GM18519 (cell line): ENCODE results near the gene SRY.
"Not testable (repeated sequence)": the region's sequence is repeated elsewhere in the genome, so short reads cannot be mapped to it uniquely, and the experiment has no call there.

Experiments used
- ATAC-seq: cut with Tn5 transposase; IDR thresholded peaks from one replicate; pipeline ENCODE4 v1.9.1; 2021; ENCODE audit warnings: mild to moderate bottlenecking, moderate library complexity; ENCODE audit not compliant: unreplicated experiment, low FRiP score

Gene SRY

DNA sequence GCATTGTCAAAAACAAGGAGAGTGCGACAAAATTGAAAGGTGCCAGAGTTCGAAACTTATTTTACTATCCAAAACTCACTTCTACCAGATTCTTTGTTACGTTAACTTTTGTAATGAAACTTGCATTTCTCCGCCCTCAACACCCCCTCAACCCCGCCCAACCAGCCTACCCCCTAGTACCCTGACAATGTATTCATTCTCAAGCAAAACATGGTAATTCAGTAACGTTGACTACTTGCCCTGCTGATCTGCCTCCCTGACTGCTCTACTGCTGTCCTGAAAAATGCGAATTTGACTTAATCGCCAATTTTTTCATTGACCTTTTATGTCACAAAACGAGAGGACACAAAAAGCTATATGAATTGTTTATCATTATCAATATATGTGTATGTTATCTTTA lies at the start of gene SRY:
Gene SRY (minus strand): TSS at position 83 of the 400 bp plus-strand sequence. CDS start 79 bp downstream, at position 4.
- ATAC-seq = no peak

DNA sequence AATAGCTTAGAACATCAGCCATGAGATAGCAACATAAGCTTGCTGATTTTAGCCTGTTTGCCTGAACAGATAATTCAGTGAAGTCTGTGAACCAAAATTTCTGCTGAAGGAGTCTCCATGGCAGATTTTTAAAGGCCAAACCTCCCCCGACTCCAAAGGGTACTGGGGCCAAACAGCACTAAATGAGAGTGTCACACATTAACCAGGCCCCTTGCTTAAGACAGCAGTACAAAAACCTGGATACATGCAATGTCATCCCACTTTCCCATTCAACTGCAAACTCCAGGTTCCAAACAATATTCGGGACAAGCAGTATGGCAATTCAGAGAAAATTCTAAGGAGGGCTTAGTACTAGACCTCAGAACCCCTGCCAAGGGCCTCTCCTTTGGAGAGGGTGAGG lies 49.6 kb upstream of the SRY start:
- ATAC-seq = no peak

DNA sequence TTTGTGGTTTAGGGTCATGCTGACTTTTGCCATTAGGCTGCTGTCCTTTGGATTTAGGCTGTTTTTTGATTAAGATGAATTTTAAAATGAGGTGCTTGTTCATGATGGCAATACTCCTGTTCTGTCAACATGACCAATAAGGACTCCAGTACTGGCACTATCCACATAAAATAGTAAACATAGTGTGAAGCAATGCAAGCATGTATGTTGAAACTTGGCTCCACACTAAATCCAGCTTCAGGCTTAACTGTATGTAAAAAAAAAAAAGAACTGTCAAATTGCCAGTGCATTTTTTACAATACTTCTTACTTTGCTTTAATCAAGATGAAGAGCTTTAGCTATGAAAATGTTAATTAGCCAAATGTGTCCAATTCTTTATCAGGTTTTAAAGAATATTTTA lies 47.7 kb upstream of the SRY start:
- ATAC-seq = no peak

DNA sequence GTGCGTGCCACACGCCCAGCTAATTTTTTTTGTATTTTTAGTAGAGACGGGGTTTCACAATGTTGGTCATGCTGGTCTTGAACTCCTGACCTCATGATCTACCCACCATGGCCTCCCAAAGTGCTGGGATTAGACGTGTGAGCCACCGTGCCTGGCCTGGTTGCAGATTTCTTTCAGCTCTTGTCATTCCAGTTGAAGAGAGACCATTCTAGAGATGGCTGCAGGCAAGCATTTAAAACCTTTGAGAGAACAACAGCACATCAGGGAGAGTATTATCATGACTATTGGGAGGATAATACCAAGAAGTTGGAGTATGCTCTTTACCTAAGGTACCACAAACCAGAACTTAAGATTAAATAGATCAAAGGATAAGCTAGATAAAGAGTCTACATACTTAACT lies 41.0 kb upstream of the SRY start:
- ATAC-seq = no peak

DNA sequence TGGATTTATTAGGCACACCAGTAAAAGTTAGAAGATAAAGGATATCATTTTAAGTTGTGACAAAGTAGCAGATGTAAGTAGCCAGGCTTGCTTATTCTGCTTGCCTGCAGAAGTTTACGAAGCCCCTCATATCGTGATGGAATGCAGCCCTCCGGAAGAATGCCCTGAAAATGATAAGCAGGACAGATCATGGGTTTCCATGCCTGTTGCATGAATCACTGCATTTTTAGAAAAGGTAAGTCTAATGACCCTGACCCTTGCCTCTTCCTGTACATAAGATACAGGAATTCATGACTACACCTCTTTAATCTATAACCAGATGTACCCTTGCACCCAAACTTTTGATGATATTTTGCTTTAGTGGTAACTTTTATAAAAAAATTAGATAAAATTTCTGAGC lies 37.0 kb upstream of the SRY start:
- no peak for ATAC-seq

DNA sequence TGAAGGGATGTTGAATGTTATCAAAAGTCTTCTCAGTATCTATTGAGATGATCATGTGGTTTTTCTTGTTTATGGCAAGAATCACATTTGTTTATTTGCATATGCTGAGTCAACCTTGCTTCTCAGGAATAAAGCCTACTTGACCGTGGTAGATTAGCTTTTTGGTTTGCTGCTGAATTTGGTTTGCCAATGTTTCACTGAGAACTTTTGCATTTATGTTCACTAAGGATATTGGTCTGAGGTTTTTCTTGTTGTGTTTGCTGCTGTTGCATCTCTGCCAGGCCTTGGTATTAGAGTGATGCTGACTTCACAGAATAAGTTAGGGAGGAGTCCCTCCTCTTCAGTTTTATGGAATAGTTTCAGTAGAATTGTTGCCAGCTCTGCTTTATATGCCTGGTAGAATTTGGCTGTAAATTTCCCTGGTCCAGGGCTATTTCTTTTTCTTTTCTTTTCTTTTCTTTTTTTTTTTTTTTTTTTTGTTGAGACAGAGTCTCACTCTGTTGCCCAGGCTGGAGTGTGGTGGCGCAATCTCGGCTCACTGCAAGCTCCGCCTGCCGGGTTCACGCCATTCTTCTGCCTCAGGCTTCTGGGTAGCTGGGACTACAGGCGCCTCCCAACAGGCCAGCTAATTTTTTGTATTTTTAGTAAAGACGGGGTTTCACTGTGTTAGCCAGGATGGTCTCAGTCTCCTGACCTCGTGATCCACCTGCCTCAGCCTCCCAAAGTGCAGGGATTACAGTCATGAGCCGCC lies 29.8 kb upstream of the SRY start:
- not testable (repeated sequence) for ATAC-seq

DNA sequence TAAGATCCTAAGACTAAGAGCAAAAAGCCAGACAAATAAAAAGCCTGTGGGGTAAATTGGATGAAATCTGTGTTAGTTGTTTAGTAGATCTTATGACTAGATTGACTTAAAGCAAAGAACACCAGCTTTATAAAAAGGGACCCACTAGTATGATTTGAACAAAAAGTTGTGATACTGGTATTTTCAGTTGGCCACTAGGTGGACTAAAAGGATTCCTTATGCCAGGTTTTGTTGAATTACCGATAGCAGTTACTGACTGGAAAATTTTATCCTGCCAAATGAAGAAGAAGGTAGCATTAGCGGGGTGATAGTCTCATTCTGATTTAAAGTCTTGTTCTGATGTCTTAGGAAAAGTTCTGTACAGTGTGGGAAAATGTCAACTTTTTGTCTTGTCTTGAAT lies 12.8 kb upstream of the SRY start:
- no peak for ATAC-seq

DNA sequence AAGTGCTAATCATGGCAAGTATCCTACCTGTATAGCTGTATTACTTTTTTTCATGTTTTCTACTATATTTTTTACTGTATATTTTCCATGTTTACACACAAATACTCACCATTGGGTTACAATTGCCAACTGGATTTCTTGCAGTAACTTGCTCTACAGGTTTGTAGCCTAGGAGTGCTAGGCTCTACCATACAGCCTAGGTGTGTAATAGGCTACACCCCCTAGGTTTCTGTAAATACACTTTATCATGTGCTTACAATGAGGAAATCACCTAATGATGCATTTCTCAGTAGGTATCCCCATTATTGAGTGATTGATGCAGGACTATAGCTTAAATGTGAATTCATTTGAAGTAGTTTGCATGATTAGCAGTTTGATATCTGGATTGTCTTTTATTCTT lies 10.5 kb upstream of the SRY start:
- ATAC-seq = no peak

DNA sequence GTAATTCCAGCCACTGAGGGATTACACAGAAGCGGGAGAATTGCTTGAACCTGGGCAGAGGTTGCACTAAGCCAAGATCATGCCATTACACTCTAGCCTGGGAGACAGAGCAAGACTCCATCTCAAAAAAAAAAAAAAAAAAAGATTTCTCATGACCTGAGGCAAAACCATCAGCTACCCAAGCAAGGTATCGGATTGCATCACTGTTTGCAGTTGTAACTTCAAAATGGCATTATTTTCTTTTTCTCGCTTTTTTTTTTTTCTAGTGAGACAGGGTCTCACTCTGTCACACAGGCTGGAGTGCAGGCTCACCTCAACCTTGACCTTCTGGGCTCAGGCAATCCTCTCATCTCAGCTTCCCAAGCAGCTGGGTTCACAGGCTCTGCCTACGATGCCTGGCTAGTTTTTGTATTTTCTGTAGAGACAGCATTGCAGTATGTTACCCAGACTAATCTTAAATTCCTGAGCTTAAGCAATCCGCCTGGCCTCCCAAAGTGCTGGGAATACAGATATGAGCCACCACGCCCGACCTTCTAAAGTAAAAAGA lies 9.6 kb upstream of the SRY start:
- ATAC-seq = no peak

DNA sequence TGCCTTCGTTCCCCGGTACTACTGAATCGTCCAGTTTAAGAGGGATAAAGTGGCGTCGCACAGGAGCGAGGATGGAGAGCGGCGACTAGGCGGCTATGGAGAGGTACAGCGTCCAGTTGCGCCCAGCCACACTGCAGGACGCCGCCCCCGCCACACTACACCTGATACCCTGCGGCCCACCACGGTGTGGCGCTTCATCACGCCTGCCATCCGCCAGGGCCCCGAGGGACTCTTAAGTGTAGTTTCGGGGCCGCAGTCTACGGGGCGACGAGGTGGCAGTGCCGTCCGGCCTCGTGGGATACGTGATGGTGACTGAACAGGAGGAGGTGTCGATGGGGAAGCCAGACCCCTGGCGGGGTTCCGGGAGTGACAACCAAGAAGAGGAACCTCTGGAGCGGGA lies 2.3 kb upstream of the SRY start:
- ATAC-seq = no peak

DNA sequence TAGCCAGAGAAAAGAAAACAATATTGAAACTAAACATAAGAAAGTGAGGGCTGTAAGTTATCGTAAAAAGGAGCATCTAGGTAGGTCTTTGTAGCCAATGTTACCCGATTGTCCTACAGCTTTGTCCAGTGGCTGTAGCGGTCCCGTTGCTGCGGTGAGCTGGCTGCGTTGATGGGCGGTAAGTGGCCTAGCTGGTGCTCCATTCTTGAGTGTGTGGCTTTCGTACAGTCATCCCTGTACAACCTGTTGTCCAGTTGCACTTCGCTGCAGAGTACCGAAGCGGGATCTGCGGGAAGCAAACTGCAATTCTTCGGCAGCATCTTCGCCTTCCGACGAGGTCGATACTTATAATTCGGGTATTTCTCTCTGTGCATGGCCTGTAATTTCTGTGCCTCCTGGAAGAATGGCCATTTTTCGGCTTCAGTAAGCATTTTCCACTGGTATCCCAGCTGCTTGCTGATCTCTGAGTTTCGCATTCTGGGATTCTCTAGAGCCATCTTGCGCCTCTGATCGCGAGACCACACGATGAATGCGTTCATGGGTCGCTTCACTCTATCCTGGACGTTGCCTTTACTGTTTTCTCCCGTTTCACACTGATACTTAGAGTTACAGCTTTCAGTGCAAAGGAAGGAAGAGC lies 488 bp downstream of the SRY start:
- no peak for ATAC-seq
